Tibial nerve (tissue), 4 donors: ENCODE results near the gene RASSF4. TPM values are rescaled to one million over a fixed set of nuclear protein-coding genes. Genes with fewer than 3 reads are reported as not detected.

Source experiments
- DNase-seq, 2 donors: peaks; one replicate each; pipeline ENCODE4 v3.0.0-alpha.2; 2019; ENCODE audit warnings: low spot score in 2 of 2
- H3K27ac ChIP-seq, 4 donors: fragments of 200-600 bp; sonication (generic) in 3 of 4; one replicate each; pipeline ENCODE4 v1.5.1; 2017 to 2019; ENCODE audit warnings: mild to moderate bottlenecking in 1 of 4
- H3K27me3 ChIP-seq, 2 donors: fragments of 200-600 bp; sonication (generic) in 1 of 2; one replicate each; pipeline versions ENCODE4 v1.5.1 to v1.6.0; 2017 to 2019
- H3K36me3 ChIP-seq, 3 donors: fragments of 200-600 bp; sonication (generic); one replicate each; pipeline ENCODE4 v1.5.1; 2018 to 2019
- H3K4me1 ChIP-seq, 4 donors: fragments of 200-600 bp; sonication (generic) in 3 of 4; one replicate each; pipeline ENCODE4 v1.5.1; 2017 to 2019
- H3K4me3 ChIP-seq, 4 donors: fragments of 200-600 bp; sonication (generic) in 3 of 4; one replicate each; pipeline ENCODE4 v1.5.1; 2017 to 2019; ENCODE audit warnings: mild to moderate bottlenecking in 1 of 4, moderate library complexity in 1 of 4
- H3K9me3 ChIP-seq, 4 donors: fragments of 200-600 bp; sonication (generic) in 3 of 4; one replicate each; pipeline ENCODE4 v1.5.1; 2017 to 2019
- CTCF ChIP-seq, 5 experiments: fragments of 200-600 bp in 3 of 5; fragments of 450-650 bp in 2 of 5; sonication (generic) in 3 of 5; IDR thresholded peaks; one replicate each; pipeline ENCODE4 v1.5.1; 2016 to 2019; ENCODE audit warnings: antibody characterized with exemption in 5 of 5, mild to moderate bottlenecking in 3 of 5, moderate library complexity in 2 of 5
- EP300 ChIP-seq, 2 donors: sonication (generic); formaldehyde crosslinking; IDR thresholded peaks; one replicate each; pipeline ENCODE4 v1.6.1; 2017; ENCODE audit warnings: antibody characterized with exemption in 2 of 2, mild to moderate bottlenecking in 1 of 2
- POLR2A ChIP-seq, 2 donors: fragments of 450-650 bp; IDR thresholded peaks; one replicate each; pipeline ENCODE4 v1.6.1; 2017; ENCODE audit warnings: antibody characterized with exemption in 2 of 2, mild to moderate bottlenecking in 2 of 2, moderate library complexity in 2 of 2
- WGBS, 2 donors: methylation state at CpG; one replicate each; pipeline ENCODE4 v1.1.5; 2018; 5-methylcytosine and 5-hydroxymethylcytosine counted together
- total RNA-seq, 4 donors: library from RNA; depleted of rRNA; stranded (reverse); fragments of >200 nt; gene quantifications; one replicate each; pipeline ENCODE4 v1.1.0, GENCODE V29; 2016

The RASSF4 gene
- total RNA-seq, 4 donors from 2014 or later, result 153 to 275 (median 185) TPM

GRCh38 chr10:45015590-45015989 is 56.0 kb downstream of the RASSF4 start:
- no peaks in the 10 kb centered on the region for H3K27me3 ChIP-seq
- WGBS, 2 donors, result 64% methylated on average over 2 of the region's 2 CpGs

DNA sequence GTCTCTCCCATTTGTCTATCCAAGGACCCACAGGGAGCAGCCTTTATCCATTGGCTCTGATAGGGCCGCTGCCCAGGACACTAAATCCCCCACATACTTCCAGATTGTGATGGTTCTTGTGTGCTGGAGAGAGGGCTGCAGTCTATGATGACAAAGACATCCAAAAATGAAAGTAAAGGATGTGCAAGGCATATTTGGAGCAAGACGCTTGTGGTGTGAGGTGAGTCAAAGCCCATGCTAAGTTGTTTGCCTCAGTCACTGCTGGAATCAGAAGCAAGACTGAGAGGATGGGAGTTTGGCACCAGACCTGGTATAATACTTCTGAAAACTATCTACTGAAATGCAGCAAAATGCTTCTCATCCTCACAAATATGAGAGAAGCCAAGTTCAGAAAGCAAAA is 63.8 kb downstream of the RASSF4 start:
- no peak overlapping the region for H3K4me3 ChIP-seq
- TF ChIP-seq POLR2A (IDR thresholded peaks at IDR 0.05) (no peak), EP300 (IDR thresholded peaks at IDR 0.05) (no peak), CTCF (IDR thresholded peaks at IDR 0.05) (no peak)
- DNase-seq, result no peak
- H3K36me3 ChIP-seq, result peaks cover 0 to 6% (median 0%) of the 10 kb centered on the region in 3 donors
- H3K27me3 ChIP-seq, result no peaks in the 10 kb centered on the region
- peaks cover 0 to 33% (median 3%) of the 10 kb centered on the region in 4 donors for H3K9me3 ChIP-seq
- 90 to 92% methylated on average over 2 of the region's 2 CpGs for WGBS, 2 donors
- no peaks in the 10 kb centered on the region for H3K4me1 ChIP-seq
- H3K27ac ChIP-seq, result no peak overlapping the region

More at GRCh38 chr10:45015590-45015989, 56.0 kb downstream of the RASSF4 start:
- Histone ChIP-seq H3K27ac (no peak overlapping the region), H3K9me3 (no peaks in the 10 kb centered on the region), H3K36me3 (no peaks in the 10 kb centered on the region), H3K4me1 (no peaks in the 10 kb centered on the region), H3K4me3 (no peak overlapping the region)
- no peak for DNase-seq
- TF ChIP-seq CTCF (IDR thresholded peaks at IDR 0.05) (no peak), POLR2A (IDR thresholded peaks at IDR 0.05) (no peak), EP300 (IDR thresholded peaks at IDR 0.05) (no peak)

DNA sequence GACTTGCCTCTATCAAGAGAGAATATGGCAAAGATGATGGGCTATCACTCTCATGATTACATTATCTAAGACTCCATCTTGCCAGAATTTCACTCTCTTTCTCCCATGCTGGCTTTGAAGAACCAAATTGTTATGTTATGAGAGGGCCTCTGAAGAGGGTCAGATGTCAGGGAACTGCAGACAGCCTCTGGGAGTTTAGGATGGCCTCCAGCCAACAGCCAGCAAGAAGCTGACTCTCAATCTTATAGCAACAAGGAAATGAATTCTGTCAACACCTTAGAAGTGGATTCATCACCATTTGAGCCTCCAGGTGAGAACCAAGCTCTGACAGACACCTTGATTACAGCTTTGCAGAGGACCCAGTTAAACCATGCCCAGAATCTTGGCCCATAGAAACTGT is 74.7 kb downstream of the RASSF4 start:
- Histone ChIP-seq H3K27ac (no peak overlapping the region), H3K9me3 (peaks cover 0 to 33% (median 4%) of the 10 kb centered on the region in 4 donors), H3K4me3 (no peak overlapping the region), H3K36me3 (peaks cover 0 to 6% (median 0%) of the 10 kb centered on the region in 3 donors), H3K4me1 (no peaks in the 10 kb centered on the region), H3K27me3 (no peaks in the 10 kb centered on the region)
- no peak for DNase-seq
- TF ChIP-seq CTCF (IDR thresholded peaks at IDR 0.05), result no peak
- TF ChIP-seq EP300 (IDR thresholded peaks at IDR 0.05), result no peak
- TF ChIP-seq POLR2A (IDR thresholded peaks at IDR 0.05), result no peak

- no peaks in the 10 kb centered on the region for H3K27me3 ChIP-seq
- TF ChIP-seq EP300 (IDR thresholded peaks at IDR 0.05), result no peak
- DNase-seq, result no peak
- no peak overlapping the region for H3K4me3 ChIP-seq
- H3K9me3 ChIP-seq, result peaks cover 0 to 27% (median 0%) of the 10 kb centered on the region in 4 donors
- peaks cover 0 to 6% (median 0%) of the 10 kb centered on the region in 3 donors for H3K36me3 ChIP-seq
- H3K27ac ChIP-seq, result no peak overlapping the region
- no peaks in the 10 kb centered on the region for H3K4me1 ChIP-seq
Observed at GRCh38 chr10:45035673-45036072, 76.1 kb downstream of the RASSF4 start.

DNA sequence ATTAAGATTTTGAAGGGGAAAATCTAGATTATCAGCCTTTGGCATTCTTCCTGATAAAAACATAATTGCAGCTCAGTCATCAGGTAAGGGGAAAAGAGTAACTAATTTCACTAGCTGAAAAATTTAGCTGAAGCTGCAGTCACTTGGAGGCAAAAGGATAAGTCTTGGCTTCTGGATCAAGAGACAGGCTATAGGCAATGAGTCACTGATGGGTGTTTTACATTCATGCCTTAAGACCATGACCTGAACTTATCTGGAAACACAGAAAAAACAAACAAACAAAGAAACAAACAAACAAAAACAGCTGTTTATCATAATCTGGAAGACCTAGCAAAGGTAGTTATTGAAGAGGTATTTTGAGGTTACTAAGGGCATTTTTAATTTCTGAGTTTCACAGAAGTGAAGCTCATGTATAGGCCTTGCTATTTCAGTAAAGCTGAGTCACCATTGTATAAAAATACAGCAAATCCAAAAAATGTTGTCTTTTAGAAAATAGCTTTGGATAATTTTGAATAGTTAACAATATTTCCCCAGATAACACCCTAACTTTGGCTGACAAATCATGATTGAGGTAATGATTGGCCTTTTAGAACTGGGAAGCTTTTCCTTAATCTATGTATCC is 81.4 kb downstream of the RASSF4 start:
- TF ChIP-seq EP300 (IDR thresholded peaks at IDR 0.05) (no peak), POLR2A (IDR thresholded peaks at IDR 0.05) (no peak), CTCF (IDR thresholded peaks at IDR 0.05) (no peak)
- no peaks in the 10 kb centered on the region for H3K4me1 ChIP-seq
- H3K27me3 ChIP-seq, result no peaks in the 10 kb centered on the region
- H3K27ac ChIP-seq, result no peak overlapping the region
- H3K4me3 ChIP-seq, result no peak overlapping the region
- H3K36me3 ChIP-seq, result peaks cover 0 to 6% (median 0%) of the 10 kb centered on the region in 3 donors
- no peak for DNase-seq
- H3K9me3 ChIP-seq, result peaks cover 0 to 14% (median 0%) of the 10 kb centered on the region in 4 donors
